ENCODE results near the gene SPINK8.
"Not testable (repeated sequence)": the region's sequence is repeated elsewhere in the genome, so short reads cannot be mapped to it uniquely, and the experiment has no call there.

SPINK8 gene

DNA sequence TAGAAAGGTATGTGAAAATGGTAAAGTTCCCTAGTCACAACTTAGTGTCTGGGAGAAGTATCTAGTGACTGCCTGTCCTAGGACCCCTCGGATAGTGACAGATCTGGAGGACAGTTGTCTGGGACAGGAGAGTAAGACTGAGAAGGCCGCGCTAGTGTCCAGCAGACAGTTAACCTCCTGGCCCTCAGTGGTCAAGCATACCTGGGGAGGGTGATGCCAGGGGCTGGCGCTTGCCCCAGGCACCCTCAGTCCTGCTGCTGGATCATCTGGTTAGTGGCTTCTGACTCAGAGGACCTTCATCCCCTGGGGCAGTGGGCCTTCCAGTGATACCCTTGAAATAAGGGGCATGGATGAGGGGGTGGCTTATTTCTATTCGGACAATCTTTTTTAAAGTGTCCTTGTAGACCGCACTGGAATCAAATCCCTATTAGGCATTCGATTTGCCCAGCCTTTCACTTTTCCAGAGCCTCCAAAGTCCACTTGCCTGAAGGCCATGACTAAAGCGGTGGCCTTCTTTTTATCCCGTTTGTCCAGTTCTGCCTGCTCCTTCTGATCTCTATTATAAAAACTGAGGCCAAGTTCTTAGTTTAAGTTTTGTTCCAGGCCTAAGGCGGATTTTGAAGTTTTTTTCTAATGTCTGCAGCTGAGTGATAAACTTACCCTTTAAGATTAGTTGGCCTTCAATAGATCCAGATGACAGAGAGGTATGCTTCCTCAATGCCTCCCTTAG, 1.6 kb downstream of the SPINK8 start:
- not testable (repeated sequence) for DNase-seq (ENCODE audit: low read depth in 2 of 2, low spot score in 1 of 2)

DNA sequence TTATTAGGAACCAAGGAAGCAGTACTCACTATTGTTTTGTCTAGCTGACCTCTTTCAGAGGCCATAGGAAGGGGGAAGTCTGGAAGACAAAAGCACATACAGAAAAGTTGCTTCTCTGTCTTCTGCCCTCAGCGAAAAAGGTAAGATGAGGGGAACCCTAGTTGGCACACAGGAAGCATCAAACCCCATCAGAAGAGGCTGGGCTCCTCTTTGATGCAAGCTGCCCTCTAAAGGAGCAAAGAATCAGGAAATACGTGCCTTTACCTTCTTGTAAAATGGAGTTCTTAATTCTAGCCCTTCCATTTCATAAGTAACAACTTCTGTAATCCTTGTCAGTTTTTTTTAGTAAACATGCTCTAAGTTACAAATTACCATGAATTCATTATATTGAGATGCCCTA, 12.5 kb downstream of the SPINK8 start:
- no peak for DNase-seq (ENCODE audit: low read depth in 2 of 2, low spot score in 1 of 2)

DNA sequence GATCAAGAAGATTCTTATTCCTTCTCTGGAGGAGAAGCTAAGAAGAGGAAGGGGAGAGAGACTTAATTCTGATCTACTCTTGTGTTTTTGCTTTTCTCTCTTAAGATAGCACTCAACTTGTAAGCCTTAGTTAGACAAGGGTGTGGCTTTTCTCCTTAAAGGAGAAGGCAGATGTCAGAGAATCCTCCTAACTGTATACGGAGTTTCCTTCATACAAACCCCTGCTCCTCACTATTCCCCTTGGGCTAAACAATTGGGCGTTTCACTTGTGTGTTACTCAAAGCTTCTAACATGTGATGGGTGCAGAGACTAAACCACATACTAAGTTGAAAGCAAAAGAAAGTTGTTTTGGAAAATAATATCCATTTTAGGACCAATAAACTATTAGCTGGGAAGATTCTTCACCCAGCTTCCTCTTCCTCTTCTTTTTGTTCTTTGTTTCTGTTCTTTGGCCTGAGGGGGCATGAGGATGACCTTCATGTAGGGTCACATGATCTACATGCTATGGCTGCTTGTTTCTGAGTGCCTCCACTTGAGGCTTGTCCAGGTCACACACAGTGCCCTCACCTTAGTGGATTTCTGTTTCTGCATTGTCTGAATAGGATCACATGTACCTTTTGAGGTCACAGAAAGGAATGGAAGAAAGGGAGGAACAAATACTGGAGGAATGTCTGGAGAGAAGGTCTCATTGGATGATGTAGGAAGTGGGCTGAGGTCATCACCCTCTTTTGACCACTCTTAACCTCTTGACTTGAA, 14.6 kb downstream of the SPINK8 start:
- DNase-seq (ENCODE audit: low read depth in 2 of 2, low spot score in 1 of 2): no peak

DNA sequence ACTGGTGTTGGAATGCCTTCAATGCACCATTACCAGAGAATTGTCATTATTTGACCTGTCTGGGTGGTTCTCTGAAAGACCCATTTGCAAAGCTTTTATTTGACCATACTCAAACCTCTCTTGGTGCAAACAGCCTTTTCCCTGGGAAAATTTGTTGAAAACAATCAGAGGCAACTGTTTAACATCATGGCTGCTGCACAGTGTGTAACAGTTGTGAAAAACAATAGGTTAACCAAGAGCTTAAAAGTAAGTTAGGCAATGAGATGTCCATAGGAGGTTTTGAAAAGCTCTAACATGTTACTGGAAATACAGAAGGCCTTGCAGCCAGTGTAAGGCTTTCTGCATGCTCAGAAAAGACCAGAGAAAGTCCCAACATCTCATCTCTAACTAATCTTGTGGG, 18.9 kb downstream of the SPINK8 start:
- DNase-seq (ENCODE audit: low read depth in 2 of 2, low spot score in 1 of 2): no peak

DNA sequence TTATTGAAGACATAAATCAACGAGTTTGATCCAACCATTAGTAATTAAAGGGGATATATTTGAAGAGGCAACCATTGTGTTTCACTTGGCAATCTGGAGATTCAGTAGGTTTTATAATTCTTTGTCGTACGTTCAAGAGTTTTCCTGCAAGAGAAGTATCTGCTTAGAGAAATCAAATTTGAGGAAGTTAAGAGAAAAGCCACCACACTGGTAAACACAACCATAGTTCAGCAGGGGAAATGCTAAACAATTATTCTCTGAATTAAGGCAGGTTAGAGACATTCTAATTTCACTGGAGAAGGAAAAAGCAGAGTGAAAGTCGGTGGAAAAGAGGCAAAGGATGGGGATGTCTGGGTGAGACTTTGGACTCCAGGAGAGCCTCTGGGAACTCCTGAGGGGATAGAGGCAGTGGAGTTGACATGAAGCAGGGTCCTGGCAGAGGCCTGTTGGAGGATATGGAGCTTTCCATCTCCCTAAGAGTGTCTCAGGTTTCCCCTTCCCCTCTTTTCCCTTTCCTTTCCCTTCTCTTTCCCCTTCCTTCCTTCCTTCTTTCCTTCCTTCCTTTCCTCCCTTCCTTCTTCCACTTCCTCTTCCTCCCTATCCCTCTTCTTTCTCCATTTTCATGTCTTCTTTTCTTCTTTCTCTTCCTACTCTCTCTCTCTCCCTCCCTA, 26.5 kb downstream of the SPINK8 start:
- DNase-seq (ENCODE audit: low read depth in 2 of 2, low spot score in 1 of 2): no peak

DNA sequence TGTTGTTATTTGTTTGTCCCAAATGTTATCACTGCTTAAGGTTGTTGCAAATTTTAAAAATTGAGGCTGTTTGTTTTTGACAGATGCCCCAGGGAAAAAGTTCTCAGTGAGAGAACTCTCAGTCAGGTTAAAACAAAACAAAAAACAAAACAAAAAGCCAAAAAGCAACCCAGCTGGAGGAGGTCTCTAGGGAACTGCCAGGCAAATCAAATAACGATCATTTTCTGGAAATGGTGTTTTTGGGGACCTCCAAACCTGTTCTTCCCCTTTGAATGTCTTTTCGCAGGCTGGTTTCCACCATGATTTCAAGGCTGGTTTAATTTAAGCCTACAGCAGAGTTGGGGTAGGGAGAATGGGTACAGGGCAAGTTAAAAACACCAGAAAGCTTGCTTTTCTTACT, 27.2 kb downstream of the SPINK8 start:
- DNase-seq (ENCODE audit: low read depth in 2 of 2, low spot score in 1 of 2): no peak

DNA sequence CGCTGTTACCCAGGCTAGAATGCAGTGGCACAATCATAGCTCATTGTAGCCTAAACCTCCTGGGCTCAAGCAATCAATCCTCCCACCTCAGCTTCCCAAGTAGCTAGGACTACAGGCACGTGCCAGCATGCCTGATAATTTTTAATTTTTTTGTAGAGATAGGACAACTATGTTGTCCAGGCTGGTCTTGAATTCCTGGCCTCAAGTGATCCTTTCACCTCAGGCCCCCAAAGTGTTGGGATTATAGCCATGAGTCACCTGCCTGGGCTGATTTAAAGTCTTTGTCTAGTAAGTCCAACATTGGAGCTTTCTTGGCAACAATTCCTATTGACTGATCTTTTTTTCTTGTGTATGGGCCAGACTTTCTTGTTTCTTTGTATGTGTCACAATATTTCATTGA, 28.1 kb downstream of the SPINK8 start:
- DNase-seq (ENCODE audit: low read depth in 2 of 2, low spot score in 1 of 2): no peak

DNA sequence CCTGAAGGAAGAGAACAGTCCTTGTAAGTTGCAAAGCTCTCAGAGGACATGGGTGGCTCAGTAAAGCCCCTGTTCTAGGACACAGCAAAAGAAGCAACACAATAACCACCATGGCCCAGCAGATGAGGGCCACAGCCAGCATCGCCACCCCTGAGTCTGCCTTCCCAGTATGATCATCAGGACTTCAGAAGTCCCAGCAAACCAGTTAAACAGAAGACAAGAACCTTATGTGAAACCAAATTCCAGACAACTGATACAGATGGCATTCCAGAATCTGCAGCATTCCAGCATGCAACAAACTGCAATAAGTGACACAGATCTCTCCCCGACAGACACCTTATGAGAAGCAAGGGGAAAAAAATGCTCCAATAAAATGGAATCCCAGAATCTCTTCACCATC, 30.4 kb downstream of the SPINK8 start:
- no peak for DNase-seq (ENCODE audit: low read depth in 2 of 2, low spot score in 1 of 2)

DNA sequence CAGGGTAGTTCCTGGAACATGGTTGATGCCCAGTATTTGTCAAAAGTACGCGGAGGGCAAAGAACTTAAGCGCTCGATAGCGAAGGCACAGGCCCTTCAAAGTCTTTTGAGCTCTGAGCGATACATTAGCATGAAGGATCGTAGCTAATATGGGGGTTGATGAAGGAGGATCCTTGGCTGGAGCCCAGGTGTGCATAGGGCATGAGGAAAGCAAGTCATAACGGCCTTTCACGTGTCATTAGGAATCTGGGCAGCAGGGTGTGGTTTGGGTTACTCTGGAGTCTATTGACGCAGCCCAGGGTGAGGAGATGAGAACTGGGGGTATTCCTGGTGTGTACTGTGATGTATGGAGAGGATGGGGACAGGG, 31.7 kb downstream of the SPINK8 start:
- no peak for DNase-seq (ENCODE audit: low read depth in 2 of 2, low spot score in 1 of 2)

DNA sequence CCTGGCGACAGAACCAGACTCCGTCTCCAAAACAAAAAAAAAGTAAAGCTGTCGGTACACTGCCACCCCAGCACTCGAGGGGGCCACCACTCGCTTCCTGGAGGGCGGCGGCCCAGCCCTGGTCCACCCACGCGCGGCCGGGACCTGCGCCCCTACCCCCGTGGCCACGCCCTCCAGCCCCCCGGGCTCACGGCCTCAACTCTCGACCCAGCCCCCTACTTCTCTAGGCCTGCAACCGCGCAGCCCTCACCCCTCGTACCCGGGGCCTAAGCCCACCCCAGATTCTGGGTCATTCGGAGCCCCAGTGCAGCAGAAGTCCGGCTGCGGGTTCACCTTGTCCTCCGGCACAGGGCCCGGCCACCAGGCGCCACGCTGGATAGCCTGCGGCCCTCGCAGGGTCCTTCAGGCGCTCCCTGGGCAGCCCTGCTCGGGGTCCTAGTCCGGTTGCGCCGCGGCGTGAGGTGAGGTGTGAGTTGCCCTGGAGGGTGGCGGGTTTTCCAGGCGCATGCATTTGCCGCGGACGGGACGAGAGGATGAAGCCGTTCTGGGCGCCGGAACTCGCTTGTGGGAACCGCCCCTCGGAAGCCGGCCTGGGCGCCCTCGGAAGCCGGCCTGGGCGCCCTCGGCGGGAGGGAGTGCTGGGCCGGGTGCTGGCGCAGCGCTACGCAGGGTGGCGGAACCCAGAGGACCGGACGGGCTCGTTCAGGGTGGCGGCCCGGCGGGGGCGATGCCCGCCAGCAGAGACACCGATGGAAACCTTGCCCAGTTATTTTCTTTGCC, 32.3 kb downstream of the SPINK8 start, which contains the start of gene NME6:
NME6 (minus strand) TSS at position 348 of the 780 bp plus-strand sequence.
- DNase-seq (ENCODE audit: low read depth in 2 of 2, low spot score in 1 of 2): peak; percentile 81 to 82

DNA sequence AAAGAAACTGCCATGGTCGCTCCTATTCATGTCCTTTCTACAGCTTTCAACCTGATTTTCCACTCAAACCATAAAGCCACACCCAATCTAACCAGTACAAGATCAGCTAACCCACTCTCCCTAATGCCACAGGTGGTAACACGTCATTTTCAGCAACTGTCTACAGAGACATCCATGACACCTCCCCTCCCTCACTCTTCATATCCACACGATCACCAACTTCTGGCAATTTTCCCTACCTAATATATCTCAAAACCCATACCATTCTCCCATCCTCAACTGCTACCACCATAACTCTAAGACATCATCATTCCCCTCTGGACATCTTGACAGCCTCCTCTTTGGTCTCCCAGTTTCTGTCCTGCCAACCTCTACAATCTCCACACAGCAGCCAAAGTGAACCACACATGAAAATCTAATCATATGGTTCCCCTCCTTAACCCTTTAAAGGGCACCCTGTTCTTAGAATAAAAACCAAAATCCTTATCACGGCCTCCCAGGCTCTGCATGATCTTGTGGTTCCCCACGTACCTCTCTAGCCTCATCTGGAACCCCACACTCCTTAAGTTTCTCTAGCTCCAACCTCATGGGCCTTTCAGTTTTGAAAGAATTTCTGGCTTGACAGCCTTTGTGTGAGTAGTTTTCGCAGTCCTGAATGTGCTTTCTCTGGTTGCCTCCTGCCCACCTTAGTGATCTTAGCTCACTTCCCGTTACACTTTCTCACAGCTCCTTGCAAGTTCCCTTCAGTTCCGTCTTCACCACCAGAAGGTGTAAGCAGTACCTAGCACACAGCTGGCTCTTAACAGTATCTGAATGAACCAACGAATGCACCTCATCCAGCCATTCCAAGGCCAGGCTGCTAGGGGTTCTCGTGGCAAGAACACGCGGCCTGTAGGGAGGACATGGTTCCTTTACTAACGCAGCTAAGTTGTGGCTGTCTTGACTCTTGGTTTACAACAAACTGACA, 33.4 kb downstream of the SPINK8 start:
- no peak for DNase-seq (ENCODE audit: low read depth in 2 of 2, low spot score in 1 of 2)

DNA sequence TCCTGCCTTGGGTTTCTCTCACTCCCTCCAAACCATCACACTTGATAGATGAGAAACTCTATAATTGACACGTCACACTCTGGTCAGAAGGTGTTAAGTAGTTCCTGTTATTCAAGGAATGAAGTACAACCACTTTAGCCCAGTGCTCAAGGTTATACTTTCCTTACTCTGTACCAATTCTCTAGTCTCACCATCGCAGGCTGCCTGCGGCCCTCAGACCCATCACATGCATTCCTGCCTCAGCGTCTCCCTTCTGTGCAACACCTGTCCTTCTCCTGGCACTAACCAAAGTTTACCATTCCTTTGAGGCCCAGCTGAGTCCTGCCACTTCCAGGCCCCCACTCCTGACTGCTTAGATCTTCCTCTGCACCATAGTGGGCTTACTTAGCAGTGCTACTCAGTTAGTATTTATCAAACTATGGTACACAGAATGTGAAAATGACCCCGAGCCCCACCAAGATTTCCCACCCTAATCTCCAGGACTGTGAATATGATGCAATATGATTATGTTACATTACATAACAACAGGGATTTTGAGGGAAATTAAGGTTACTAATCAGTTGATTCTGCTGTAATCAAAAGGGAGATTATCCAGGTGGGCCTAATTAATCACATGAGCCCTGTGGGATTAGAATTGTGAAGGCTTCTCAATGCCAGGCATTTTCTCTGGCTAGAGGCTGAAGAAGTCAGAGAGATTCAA, 36.2 kb downstream of the SPINK8 start:
- DNase-seq (ENCODE audit: low read depth in 2 of 2, low spot score in 1 of 2): no peak

DNA sequence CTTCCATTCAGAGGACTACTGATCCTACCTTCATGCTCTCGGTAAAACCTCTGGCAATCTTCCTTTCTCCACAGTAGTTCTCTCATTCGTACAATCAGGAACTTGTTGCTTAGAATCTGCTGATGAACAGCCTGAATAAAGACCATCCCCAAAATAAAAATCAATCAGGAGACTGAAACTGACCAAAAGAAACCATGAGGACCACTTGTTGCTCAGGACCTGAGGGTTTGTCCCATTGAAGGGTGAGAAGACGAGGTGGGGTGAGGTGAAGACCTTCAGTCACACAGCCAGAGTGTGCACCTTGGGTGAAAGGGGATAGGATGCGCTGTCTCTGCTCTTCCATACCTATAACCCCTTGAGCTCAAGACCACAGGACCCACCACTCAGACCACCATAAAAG, 36.8 kb downstream of the SPINK8 start:
- DNase-seq (ENCODE audit: low read depth in 2 of 2, low spot score in 1 of 2): no peak

DNA sequence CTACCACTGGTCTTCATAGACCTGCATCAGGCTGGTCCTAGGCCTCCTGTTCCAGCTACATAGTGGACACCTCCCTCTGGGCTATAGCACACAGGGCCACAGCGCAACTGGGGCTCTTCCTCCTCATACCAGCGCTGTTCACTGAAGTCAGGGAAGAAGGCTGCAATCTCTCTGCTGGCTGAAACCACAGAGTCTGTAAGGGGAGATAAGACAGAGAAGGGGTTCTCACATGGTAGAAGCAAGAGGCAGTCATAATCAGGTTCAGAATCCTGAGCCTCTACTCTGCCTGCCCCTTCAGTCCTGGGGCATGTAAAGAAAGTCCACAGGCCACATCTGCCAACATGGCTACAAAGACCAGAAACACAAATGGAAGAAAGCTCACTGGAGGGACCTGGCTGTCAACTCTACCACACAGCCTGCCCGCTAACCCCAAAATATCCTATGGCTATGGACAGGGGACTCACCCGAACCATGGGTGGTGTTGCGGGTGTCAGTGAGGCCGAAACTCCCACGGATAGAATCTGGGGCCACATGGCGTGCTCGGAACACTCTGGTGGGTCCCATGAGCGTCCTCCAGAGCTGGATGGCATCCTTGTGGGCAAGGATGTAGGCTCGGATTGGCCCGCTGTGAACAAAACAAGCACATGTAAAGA, 38.7 kb downstream of the SPINK8 start:
- no peak for DNase-seq (ENCODE audit: low read depth in 2 of 2, low spot score in 1 of 2)

DNA sequence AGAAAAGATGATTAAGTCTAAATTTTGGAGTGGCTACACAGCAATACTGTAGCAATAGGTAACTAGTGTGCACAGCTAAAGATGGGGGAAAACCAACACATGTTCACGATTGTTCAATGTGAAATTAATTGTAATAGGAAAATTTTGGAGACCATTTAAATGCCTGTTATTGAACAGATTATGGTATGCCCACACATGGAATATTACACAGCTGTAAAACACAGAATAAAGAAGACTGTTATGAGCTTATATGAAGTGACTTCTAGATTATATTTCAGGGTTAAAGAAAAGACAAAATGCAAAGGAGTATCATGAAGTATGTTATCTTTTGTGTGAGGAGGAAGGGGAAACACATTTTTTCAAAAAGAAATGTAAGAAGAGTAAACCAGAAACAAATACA, 43.8 kb downstream of the SPINK8 start:
- DNase-seq (ENCODE audit: low read depth in 2 of 2, low spot score in 1 of 2): no peak

DNA sequence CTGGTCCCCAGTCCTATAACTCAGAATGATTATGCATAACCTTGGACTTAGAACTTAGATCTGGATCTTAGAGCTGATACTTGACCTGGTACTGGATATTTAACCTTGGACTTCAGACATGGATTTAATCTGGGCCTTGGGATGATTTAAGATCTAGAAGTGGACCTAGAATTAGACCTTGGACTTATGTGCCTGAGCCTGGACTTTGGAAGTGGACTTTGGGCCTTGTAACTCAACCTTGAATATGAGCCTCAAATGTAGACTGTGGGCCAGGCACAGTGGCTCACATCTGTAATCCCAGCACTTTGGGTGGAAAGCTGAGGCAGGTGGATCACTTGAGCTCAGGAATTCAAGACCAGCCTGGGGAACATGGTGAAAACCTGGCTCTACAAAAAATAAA, 46.4 kb downstream of the SPINK8 start:
- DNase-seq (ENCODE audit: low read depth in 2 of 2, low spot score in 1 of 2): no peak

DNA sequence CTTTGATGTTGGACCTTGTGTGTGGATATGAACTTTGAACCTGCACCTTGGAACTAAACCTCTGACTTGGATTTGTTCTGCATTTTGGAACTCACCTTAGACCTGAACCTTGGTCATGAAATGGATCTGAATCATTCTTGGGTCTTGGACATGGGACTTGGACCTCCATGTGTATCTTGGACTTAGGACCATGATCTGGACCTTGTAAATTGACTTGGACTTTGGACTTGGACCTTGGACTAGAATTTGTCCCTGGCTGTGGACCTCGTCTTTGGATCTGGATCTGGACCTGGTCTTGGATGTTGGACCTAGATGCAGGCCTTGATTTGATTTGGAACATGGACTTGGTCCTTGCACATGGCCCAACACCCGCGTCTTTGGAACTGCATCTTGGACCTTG, 47.2 kb downstream of the SPINK8 start:
- DNase-seq (ENCODE audit: low read depth in 2 of 2, low spot score in 1 of 2): no peak

DNA sequence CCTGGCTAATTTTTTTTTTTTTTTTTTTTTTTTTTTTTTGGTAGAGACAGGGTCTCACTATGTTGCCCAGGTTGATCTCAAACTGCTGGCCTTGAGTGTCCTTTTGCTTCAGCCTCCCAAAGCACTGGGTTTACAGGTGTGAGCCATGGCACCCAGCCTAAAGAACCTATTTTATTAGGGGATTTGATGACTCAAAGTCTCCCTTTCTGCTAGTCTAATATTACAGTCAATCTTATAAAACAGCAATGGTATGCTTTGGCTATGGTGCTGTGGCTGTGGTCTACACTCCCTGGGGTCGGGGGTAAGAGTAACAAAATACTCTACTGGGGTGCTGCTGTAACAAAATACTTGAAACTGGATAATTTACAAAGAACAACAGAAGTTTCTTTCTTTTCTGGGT, 47.8 kb downstream of the SPINK8 start:
- DNase-seq (ENCODE audit: low read depth in 2 of 2, low spot score in 1 of 2): no peak

DNA sequence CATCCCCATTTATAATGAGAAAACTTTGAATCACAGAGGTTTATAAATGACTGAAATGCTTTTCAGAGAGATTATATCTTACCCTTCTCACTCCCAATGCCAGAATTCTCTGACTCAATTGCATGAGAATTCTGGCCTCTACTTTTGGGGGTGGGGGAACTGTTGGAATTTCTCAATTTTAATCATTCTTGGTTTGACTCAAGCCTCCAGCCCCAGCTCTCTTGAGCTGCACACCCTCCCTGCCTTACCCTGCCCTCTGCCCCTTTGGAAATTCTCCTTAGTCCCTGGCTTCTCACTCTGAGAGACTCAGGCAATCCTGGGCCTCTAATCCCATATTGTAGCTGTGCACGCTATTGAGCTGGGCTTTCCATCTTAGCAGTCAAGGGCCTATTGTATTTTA, 48.3 kb downstream of the SPINK8 start:
- DNase-seq (ENCODE audit: low read depth in 2 of 2, low spot score in 1 of 2): no peak

Measured in stimulated activated CD8-positive, alpha-beta memory T cell treated with anti-CD3 and anti-CD28 coated beads, Interleukin-4, amount 100 ng/mL, for 4 hours (primary cell).